Measurements from ENCODE around the gene IFNGR2. TPM values are rescaled to one million over a fixed set of nuclear protein-coding genes. Genes with fewer than 3 reads are reported as not detected.

The IFNGR2 gene
- total and polyA plus RNA-seq, 2 of the 4 experiments (the other 2 are of a cell fraction) = 66.0 to 73.8 TPM

- intact Hi-C loops (cut with micrococcal nuclease) = loop anchor here (5.0 kb wide), 1 partner anchor 36 kb away; no protein-coding TSS in a partner anchor
- ChIA-PET CTCF (interaction anchor here (1.5 kb wide), 1 partner anchor 174 kb away, joined by 3 read pairs; no protein-coding TSS in a partner anchor), POLR2A (ENCODE audit: unreplicated experiment) (interaction anchor here (0.6 kb wide), 1 partner anchor 297 kb away, joined by 3 read pairs; no protein-coding TSS in a partner anchor)
- no CpG with 5 or more reads among the region's 2 CpGs for WGBS, 2 experiments (ENCODE audit: extremely low coverage in 2 of 2, insufficient read length in 1 of 2)
- no TSS peak for BruUV-seq (replicated peaks)
- Histone ChIP-seq H3K23ac (ENCODE audit: low read depth, low read length) (no peak overlapping the region), H3K14ac (replicated peaks; ENCODE audit: low read depth, low read length) (no peak overlapping the region), H4K5ac (ENCODE audit: low read depth, low read length) (0 out of 2 replicates have a peak overlapping the region, but pooled peaks have one; percentile 41), H3K18ac (ENCODE audit: low read depth, low read length) (no peak overlapping the region), H2AK9ac (replicated peaks; ENCODE audit: low read depth, low read length, poor library complexity) (peak overlapping the region; percentile 20), H3K4me2 (ENCODE audit: low read depth, low read length) (no peak overlapping the region), H2BK20ac (ENCODE audit: low read depth, low read length) (no peak overlapping the region), H3K56ac (ENCODE audit: extremely low read depth, insufficient read depth, low read length) (no peak overlapping the region), H3K9me1 (ENCODE audit: insufficient read depth, low read length) (no peaks in the 10 kb centered on the region), H3K79me1 (ENCODE audit: low read depth in 1 of 2, low read length in 2 of 2) (no peaks in the 10 kb centered on the region), H3K36me3 (ENCODE audit: control insufficient read depth, insufficient read depth, low read length) (no peaks in the 10 kb centered on the region), H3K4ac (ENCODE audit: low read depth, low read length) (no peak overlapping the region), H2BK5ac (ENCODE audit: low read depth, low read length, poor library complexity, severe bottlenecking) (no peak overlapping the region), H3K27me3 (ENCODE audit: control insufficient read depth, insufficient read depth, low read length) (no peaks in the 10 kb centered on the region; the same call in 1 of the 2 replicates), H4K20me1 (ENCODE audit: insufficient read depth, low read length) (no peaks in the 10 kb centered on the region), H3K4me1 (ENCODE audit: control insufficient read depth, insufficient read depth, low read length) (0 out of 2 replicates have a peak, but pooled peaks cover 5% of the 10 kb centered on the region), H3K9ac (ENCODE audit: low read depth, low read length) (no peak overlapping the region), H4K8ac (ENCODE audit: low read depth in 2 of 2, low read length in 2 of 2) (no peak overlapping the region), H2AK5ac (ENCODE audit: low read depth, low read length) (no peak overlapping the region), H2BK120ac (ENCODE audit: low read depth, low read length) (no peak overlapping the region), H3K27ac (ENCODE audit: insufficient read depth, low read length) (no peak overlapping the region), H2AFZ (replicated peaks; ENCODE audit: low read length, poor library complexity) (no peak overlapping the region), H2BK15ac (ENCODE audit: low read depth, low read length) (no peak overlapping the region), H3K9me3 (ENCODE audit: control insufficient read depth, insufficient read depth, low read length) (peaks cover 13% of the 10 kb centered on the region), H3K4me3 (ENCODE audit: insufficient read depth, low read depth, low read length) (no peak overlapping the region), H4K91ac (ENCODE audit: insufficient read depth, low read depth, low read length) (no peak overlapping the region)
- in situ Hi-C loops (cut with MboI; ENCODE audit: low sequenced_read_pairs) = no loop called here
- TF ChIP-seq RFX5 (IDR thresholded peaks at IDR 0.05; ENCODE audit: low read depth, low read length) = no peak
- TF ChIP-seq CHD1 (IDR thresholded peaks at IDR 0.05; ENCODE audit: low read depth, low read length) = no peak
- TF ChIP-seq CEBPB (IDR thresholded peaks at IDR 0.05; ENCODE audit: low read depth, low read length) = no peak
- no peak for TF ChIP-seq MAFK (IDR thresholded peaks at IDR 0.05; ENCODE audit: low read depth, low read length)
- TF ChIP-seq RAD21 (IDR thresholded peaks at IDR 0.05; ENCODE audit: low read length) = no peak
- no peak for TF ChIP-seq RCOR1 (IDR thresholded peaks at IDR 0.05; ENCODE audit: insufficient replicate concordance, low read length)
- no peak for TF ChIP-seq FOS (IDR thresholded peaks at IDR 0.05; ENCODE audit: low read depth, low read length)
- no peak for TF ChIP-seq MAZ (IDR thresholded peaks at IDR 0.05; ENCODE audit: borderline replicate concordance, low read depth, low read length)
- no peak for TF ChIP-seq MXI1 (IDR thresholded peaks at IDR 0.05; ENCODE audit: borderline replicate concordance, low read depth, low read length)
- TF ChIP-seq, protein P1, sequence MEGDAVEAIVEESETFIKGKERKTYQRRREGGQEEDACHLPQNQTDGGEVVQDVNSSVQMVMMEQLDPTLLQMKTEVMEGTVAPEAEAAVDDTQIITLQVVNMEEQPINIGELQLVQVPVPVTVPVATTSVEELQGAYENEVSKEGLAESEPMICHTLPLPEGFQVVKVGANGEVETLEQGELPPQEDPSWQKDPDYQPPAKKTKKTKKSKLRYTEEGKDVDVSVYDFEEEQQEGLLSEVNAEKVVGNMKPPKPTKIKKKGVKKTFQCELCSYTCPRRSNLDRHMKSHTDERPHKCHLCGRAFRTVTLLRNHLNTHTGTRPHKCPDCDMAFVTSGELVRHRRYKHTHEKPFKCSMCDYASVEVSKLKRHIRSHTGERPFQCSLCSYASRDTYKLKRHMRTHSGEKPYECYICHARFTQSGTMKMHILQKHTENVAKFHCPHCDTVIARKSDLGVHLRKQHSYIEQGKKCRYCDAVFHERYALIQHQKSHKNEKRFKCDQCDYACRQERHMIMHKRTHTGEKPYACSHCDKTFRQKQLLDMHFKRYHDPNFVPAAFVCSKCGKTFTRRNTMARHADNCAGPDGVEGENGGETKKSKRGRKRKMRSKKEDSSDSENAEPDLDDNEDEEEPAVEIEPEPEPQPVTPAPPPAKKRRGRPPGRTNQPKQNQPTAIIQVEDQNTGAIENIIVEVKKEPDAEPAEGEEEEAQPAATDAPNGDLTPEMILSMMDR (conservative IDR thresholded peaks at IDR 0.05; ENCODE audit: low read depth, low read length) = no peak
- no peak for TF ChIP-seq NFE2L2 (IDR thresholded peaks at IDR 0.05; ENCODE audit: low read depth, low read length)
- TF ChIP-seq POLR2A (IDR thresholded peaks at IDR 0.05; ENCODE audit: low read depth, low read length) = no peak
- no peak for TF ChIP-seq BHLHE40 (IDR thresholded peaks at IDR 0.05; ENCODE audit: low read depth, low read length)
- ATAC-seq (ENCODE audit: low read depth) = no peak; the same call in 1 of the 2 replicates
- dilution Hi-C loops (cut with HindIII; ENCODE audit: low sequenced_read_pairs, unreplicated experiment) = no loop called here
- DNase-seq = no peak
Measured at GRCh38 chr21:33373451-33373850, 29.8 kb upstream of the IFNGR2 start.
